22Rv1 (cell line): ENCODE results near the gene CBLL1.
A peak's percentile ranks its signal among the peaks of the same experiment; 100 is the strongest.

Experiments used
- H3K27ac ChIP-seq: fragments of 450-650 bp; 2 replicates; pipeline ENCODE4 v1.5.1; 2017
- CTCF ChIP-seq: fragments of 450-650 bp; IDR thresholded peaks from 2 replicates; pipeline ENCODE4 v1.5.1; 2017; ENCODE audit warnings: mild to moderate bottlenecking
- ZFX ChIP-seq: fragments of 450-650 bp; IDR thresholded peaks from 2 replicates; pipeline ENCODE4 v1.6.1; 2017; ENCODE audit warnings: antibody characterized with exemption, borderline replicate concordance

CBLL1 gene

GRCh38 chr7:107788216-107788615 is 44.3 kb downstream of the CBLL1 start:
- TF ChIP-seq CTCF = no peak
- no peak for TF ChIP-seq ZFX
- H3K27ac ChIP-seq = no peak overlapping the region

GRCh38 chr7:107788662-107789061 is 44.7 kb downstream of the CBLL1 start:
- H3K27ac ChIP-seq = no peak overlapping the region
- TF ChIP-seq CTCF = no peak
- TF ChIP-seq ZFX = no peak

- TF ChIP-seq ZFX (no peak), CTCF (no peak)
- no peak overlapping the region for H3K27ac ChIP-seq
Measured at GRCh38 chr7:107789647-107790046, 45.7 kb downstream of the CBLL1 start.

DNA sequence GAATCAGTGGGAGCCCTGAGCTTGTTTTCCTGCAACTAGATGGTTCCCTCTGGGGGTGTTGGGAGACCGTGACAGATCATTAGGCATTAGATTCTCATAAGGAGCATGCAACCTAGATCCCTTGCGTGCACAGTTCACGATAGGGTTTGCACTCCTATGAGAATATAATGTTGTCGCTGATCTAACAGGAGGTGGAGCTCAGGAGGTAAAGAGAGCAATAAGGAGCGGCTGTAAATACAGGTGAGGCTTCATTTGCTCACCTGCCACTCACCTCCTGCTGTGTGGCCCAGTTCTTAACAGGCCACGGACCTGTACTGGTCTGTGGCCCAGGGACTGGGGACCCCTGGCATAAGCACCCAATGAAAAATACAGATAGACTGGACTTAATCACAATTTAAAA is 48.4 kb downstream of the CBLL1 start:
- no peak overlapping the region for H3K27ac ChIP-seq
- TF ChIP-seq CTCF (no peak), ZFX (no peak)

GRCh38 chr7:107799647-107800264 is 55.8 kb downstream of the CBLL1 start:
- peak overlapping the region; percentile 32 for H3K27ac ChIP-seq
- TF ChIP-seq ZFX (no peak), CTCF (no peak)

- H3K27ac ChIP-seq = no peak within 1 kb of the TSS
- TF ChIP-seq CTCF (no peak), ZFX (no peak)
Measured at GRCh38 chr7:107803009-107803610, 59.2 kb downstream of the CBLL1 start, which contains the start of gene SLC26A3. SLC26A3 (minus strand) TSS chr7:107803223; CDS start chr7:107794509, 8,714 bp downstream.

DNA sequence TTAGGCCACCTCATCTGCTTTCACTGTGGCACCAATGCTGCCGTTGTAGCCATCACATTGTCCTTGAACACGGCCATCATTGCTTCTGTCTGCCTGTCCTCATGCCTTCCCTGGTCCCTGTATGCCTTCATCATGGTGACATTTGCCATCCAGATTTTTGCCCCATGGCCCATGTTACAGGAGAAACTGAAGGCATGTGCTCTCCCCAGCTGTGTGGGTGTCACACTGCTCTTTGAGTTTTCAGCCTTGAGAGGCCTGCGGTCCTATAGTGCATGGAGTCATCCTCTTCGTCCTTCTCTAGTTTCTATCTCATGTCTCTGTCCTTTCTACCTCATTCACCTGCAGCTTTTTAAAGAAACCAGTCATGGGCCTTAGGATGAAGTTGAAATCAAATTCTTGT is 65.2 kb downstream of the CBLL1 start:
- no peak overlapping the region for H3K27ac ChIP-seq
- TF ChIP-seq CTCF (no peak), ZFX (no peak)
